ENCODE results near the gene HSD17B2. TPM values are rescaled to one million over a fixed set of nuclear protein-coding genes. Genes with fewer than 3 reads are reported as not detected.

HSD17B2 gene
- total and polyA plus RNA-seq, 5 donors from 2014 or later, result 0.06 TPM; not detected in 4

- Histone ChIP-seq H3K4me3 (ENCODE audit: low read depth, low read length) (no peak overlapping the region), H3K27ac (ENCODE audit: insufficient read depth, low read length, poor library complexity, severe bottlenecking) (no peak overlapping the region), H3K4me1 (ENCODE audit: control insufficient read depth, insufficient read depth, low read length, poor library complexity, severe bottlenecking) (no peaks in the 10 kb centered on the region), H3K9me3 (ENCODE audit: control insufficient read depth in 2 of 2, low read length in 2 of 2) (no peaks in the 10 kb centered on the region), H3K36me3 (ENCODE audit: control insufficient read depth, insufficient read depth, low read length) (no peaks in the 10 kb centered on the region), H3K27me3 (ENCODE audit: control insufficient read depth, insufficient read depth, low read length) (peaks cover 2% of the 10 kb centered on the region)
- no peak overlapping the region for H3K27ac Mint-ChIP-seq
- H3K4me3 Mint-ChIP-seq, result no peak overlapping the region
- ATAC-seq (ENCODE audit: low read depth in 2 of 2), result no peak
- no peaks in the 10 kb centered on the region for H3K27me3 Mint-ChIP-seq
- H3K4me1 Mint-ChIP-seq, result no peaks in the 10 kb centered on the region
- H3K36me3 Mint-ChIP-seq, result no peaks in the 10 kb centered on the region
- peaks cover 0 to 1% (median 0%) of the 10 kb centered on the region in 7 donors for H3K9me3 Mint-ChIP-seq
- no peak for DNase-seq
Observed at GRCh38 chr16:82033683-82034300, 1.3 kb upstream of the HSD17B2 start.

DNA sequence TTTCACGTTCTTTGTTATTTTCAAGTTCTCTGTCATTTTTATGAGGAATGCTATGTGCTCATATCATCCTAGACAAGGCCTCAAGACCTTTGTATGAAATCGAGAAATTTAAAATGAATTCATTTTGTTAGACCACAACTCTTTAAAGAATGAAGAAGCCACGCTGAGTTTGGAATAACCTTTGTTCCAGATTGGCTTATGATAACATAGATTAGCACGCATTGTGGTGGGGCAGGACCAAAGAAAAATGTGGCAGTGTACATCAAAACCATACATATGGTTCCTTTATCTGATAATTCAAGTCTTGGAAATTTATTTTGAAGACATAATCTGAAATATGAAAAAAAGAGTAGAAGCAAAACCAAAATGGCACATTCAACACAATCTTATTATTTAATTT is 2.2 kb downstream of the HSD17B2 start:
- Histone ChIP-seq H3K36me3 (ENCODE audit: control insufficient read depth, insufficient read depth, low read length) (no peaks in the 10 kb centered on the region), H3K4me3 (ENCODE audit: low read depth, low read length) (no peak overlapping the region), H3K4me1 (ENCODE audit: control insufficient read depth, insufficient read depth, low read length, poor library complexity, severe bottlenecking) (no peaks in the 10 kb centered on the region), H3K27ac (ENCODE audit: insufficient read depth, low read length, poor library complexity, severe bottlenecking) (no peak overlapping the region), H3K9me3 (ENCODE audit: control insufficient read depth in 2 of 2, low read length in 2 of 2) (no peaks in the 10 kb centered on the region), H3K27me3 (ENCODE audit: control insufficient read depth, insufficient read depth, low read length) (peaks cover 2% of the 10 kb centered on the region)
- ATAC-seq (ENCODE audit: low read depth in 2 of 2), result no peak
- no peaks in the 10 kb centered on the region for H3K27me3 Mint-ChIP-seq
- no peak overlapping the region for H3K27ac Mint-ChIP-seq
- no peak for DNase-seq
- peaks cover 0 to 1% (median 0%) of the 10 kb centered on the region in 7 donors for H3K9me3 Mint-ChIP-seq
- no peak overlapping the region for H3K4me3 Mint-ChIP-seq
- no peaks in the 10 kb centered on the region for H3K36me3 Mint-ChIP-seq
- H3K4me1 Mint-ChIP-seq, result no peaks in the 10 kb centered on the region

DNA sequence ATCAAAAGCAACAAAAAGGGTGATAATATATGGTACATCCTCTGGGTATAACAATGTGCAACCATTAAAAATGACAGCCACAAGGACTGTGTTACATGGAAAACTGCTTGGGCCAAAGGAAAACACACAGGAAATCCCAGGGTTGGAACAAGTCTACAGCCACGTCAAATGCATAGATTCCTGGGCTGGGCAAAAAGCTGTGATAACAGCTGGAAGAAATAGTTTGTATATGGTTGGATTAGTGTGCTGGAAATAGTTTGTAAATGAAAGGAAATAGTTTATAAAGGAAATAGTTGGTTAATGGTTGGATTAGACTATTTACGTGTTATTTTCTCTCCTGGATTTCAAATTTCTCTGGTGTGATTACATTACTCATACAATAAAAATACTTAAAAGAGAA is 2.6 kb downstream of the HSD17B2 start:
- no peaks in the 10 kb centered on the region for H3K36me3 Mint-ChIP-seq
- no peaks in the 10 kb centered on the region for H3K36me3 ChIP-seq (ENCODE audit: control insufficient read depth, insufficient read depth, low read length)

GRCh38 chr16:82040296-82040695 is 5.2 kb downstream of the HSD17B2 start:
- Histone ChIP-seq H3K4me3 (ENCODE audit: low read depth, low read length) (no peak overlapping the region), H3K27me3 (ENCODE audit: control insufficient read depth, insufficient read depth, low read length) (peaks cover 2% of the 10 kb centered on the region), H3K27ac (ENCODE audit: insufficient read depth, low read length, poor library complexity, severe bottlenecking) (no peak overlapping the region), H3K36me3 (ENCODE audit: control insufficient read depth, insufficient read depth, low read length) (no peaks in the 10 kb centered on the region), H3K9me3 (ENCODE audit: control insufficient read depth in 2 of 2, low read length in 2 of 2) (no peaks in the 10 kb centered on the region), H3K4me1 (ENCODE audit: control insufficient read depth, insufficient read depth, low read length, poor library complexity, severe bottlenecking) (no peaks in the 10 kb centered on the region)
- no peak overlapping the region for H3K4me3 Mint-ChIP-seq
- H3K27ac Mint-ChIP-seq, result no peak overlapping the region
- H3K27me3 Mint-ChIP-seq, result no peaks in the 10 kb centered on the region
- ATAC-seq (ENCODE audit: low read depth in 2 of 2), result no peak
- H3K4me1 Mint-ChIP-seq, result no peaks in the 10 kb centered on the region
- H3K36me3 Mint-ChIP-seq, result no peaks in the 10 kb centered on the region
- no peak for DNase-seq
- H3K9me3 Mint-ChIP-seq, result no peaks in the 10 kb centered on the region

More for the DNA sequence above, 2.6 kb downstream of the HSD17B2 start:
- H3K4me1 ChIP-seq (ENCODE audit: control insufficient read depth, insufficient read depth, low read length, poor library complexity, severe bottlenecking), result no peaks in the 10 kb centered on the region
- no peak overlapping the region for H3K27ac Mint-ChIP-seq
- no peak overlapping the region for H3K4me3 Mint-ChIP-seq
- H3K27ac ChIP-seq (ENCODE audit: insufficient read depth, low read length, poor library complexity, severe bottlenecking), result no peak overlapping the region
- no peaks in the 10 kb centered on the region for H3K4me1 Mint-ChIP-seq
- no peak for ATAC-seq (ENCODE audit: low read depth in 2 of 2)
- H3K27me3 Mint-ChIP-seq, result no peaks in the 10 kb centered on the region
- DNase-seq, result no peak
- H3K9me3 ChIP-seq (ENCODE audit: control insufficient read depth in 2 of 2, low read length in 2 of 2), result no peaks in the 10 kb centered on the region
- H3K9me3 Mint-ChIP-seq, result peaks cover 0 to 1% (median 0%) of the 10 kb centered on the region in 7 donors
- H3K27me3 ChIP-seq (ENCODE audit: control insufficient read depth, insufficient read depth, low read length), result peaks cover 2% of the 10 kb centered on the region
- H3K4me3 ChIP-seq (ENCODE audit: low read depth, low read length), result no peak overlapping the region

GRCh38 chr16:82041542-82041941 is 6.5 kb downstream of the HSD17B2 start:
- no peak for ATAC-seq (ENCODE audit: low read depth in 2 of 2)
- H3K4me1 ChIP-seq (ENCODE audit: control insufficient read depth, insufficient read depth, low read length, poor library complexity, severe bottlenecking), result no peaks in the 10 kb centered on the region
- no peaks in the 10 kb centered on the region for H3K27me3 Mint-ChIP-seq
- H3K4me1 Mint-ChIP-seq, result no peaks in the 10 kb centered on the region
- no peaks in the 10 kb centered on the region for H3K36me3 ChIP-seq (ENCODE audit: control insufficient read depth, insufficient read depth, low read length)
- no peak overlapping the region for H3K27ac ChIP-seq (ENCODE audit: insufficient read depth, low read length, poor library complexity, severe bottlenecking)
- no peak for DNase-seq
- no peaks in the 10 kb centered on the region for H3K9me3 ChIP-seq (ENCODE audit: control insufficient read depth in 2 of 2, low read length in 2 of 2)
- no peak overlapping the region for H3K27ac Mint-ChIP-seq
- H3K9me3 Mint-ChIP-seq, result no peaks in the 10 kb centered on the region
- H3K4me3 Mint-ChIP-seq, result no peak overlapping the region
- H3K36me3 Mint-ChIP-seq, result no peaks in the 10 kb centered on the region
- H3K4me3 ChIP-seq (ENCODE audit: low read depth, low read length), result no peak overlapping the region
- no peaks in the 10 kb centered on the region for H3K27me3 ChIP-seq (ENCODE audit: control insufficient read depth, insufficient read depth, low read length)

GRCh38 chr16:82042144-82042543 is 7.1 kb downstream of the HSD17B2 start:
- DNase-seq, result no peak
- no peaks in the 10 kb centered on the region for H3K4me1 Mint-ChIP-seq
- no peaks in the 10 kb centered on the region for H3K36me3 Mint-ChIP-seq
- Histone ChIP-seq H3K36me3 (ENCODE audit: control insufficient read depth, insufficient read depth, low read length) (no peaks in the 10 kb centered on the region), H3K4me3 (ENCODE audit: low read depth, low read length) (no peak overlapping the region), H3K9me3 (ENCODE audit: control insufficient read depth in 2 of 2, low read length in 2 of 2) (no peaks in the 10 kb centered on the region), H3K27ac (ENCODE audit: insufficient read depth, low read length, poor library complexity, severe bottlenecking) (no peak overlapping the region), H3K4me1 (ENCODE audit: control insufficient read depth, insufficient read depth, low read length, poor library complexity, severe bottlenecking) (no peaks in the 10 kb centered on the region), H3K27me3 (ENCODE audit: control insufficient read depth, insufficient read depth, low read length) (no peaks in the 10 kb centered on the region)
- ATAC-seq (ENCODE audit: low read depth in 2 of 2), result no peak
- H3K27me3 Mint-ChIP-seq, result no peaks in the 10 kb centered on the region
- H3K4me3 Mint-ChIP-seq, result no peak overlapping the region
- H3K9me3 Mint-ChIP-seq, result no peaks in the 10 kb centered on the region
- no peak overlapping the region for H3K27ac Mint-ChIP-seq

GRCh38 chr16:82042846-82043245 is 7.8 kb downstream of the HSD17B2 start:
- Histone ChIP-seq H3K36me3 (ENCODE audit: control insufficient read depth, insufficient read depth, low read length) (no peaks in the 10 kb centered on the region), H3K27me3 (ENCODE audit: control insufficient read depth, insufficient read depth, low read length) (peaks cover 3% of the 10 kb centered on the region), H3K9me3 (ENCODE audit: control insufficient read depth in 2 of 2, low read length in 2 of 2) (no peaks in the 10 kb centered on the region), H3K4me3 (ENCODE audit: low read depth, low read length) (no peak overlapping the region), H3K27ac (ENCODE audit: insufficient read depth, low read length, poor library complexity, severe bottlenecking) (no peak overlapping the region), H3K4me1 (ENCODE audit: control insufficient read depth, insufficient read depth, low read length, poor library complexity, severe bottlenecking) (no peaks in the 10 kb centered on the region)
- ATAC-seq (ENCODE audit: low read depth in 2 of 2), result no peak
- no peak overlapping the region for H3K27ac Mint-ChIP-seq
- no peaks in the 10 kb centered on the region for H3K9me3 Mint-ChIP-seq
- H3K4me3 Mint-ChIP-seq, result no peak overlapping the region
- no peaks in the 10 kb centered on the region for H3K4me1 Mint-ChIP-seq
- DNase-seq, result no peak
- no peaks in the 10 kb centered on the region for H3K36me3 Mint-ChIP-seq
- peaks cover 5% of the 10 kb centered on the region for H3K27me3 Mint-ChIP-seq

Measured in CD4-positive, CD25-positive, alpha-beta regulatory T cell (primary cell).